ENCODE results near the gene KRR1. TPM values are rescaled to one million over a fixed set of nuclear protein-coding genes. Genes with fewer than 3 reads are reported as not detected.
A peak's percentile ranks its signal among the peaks of the same experiment; 100 is the strongest.

The KRR1 gene
- total RNA-seq, 4 donors from 2014 or later, result 16.5 to 34.7 (median 22.2) TPM

GRCh38 chr12:75508159-75508558 is 3.2 kb downstream of the KRR1 start:
- Histone ChIP-seq H3K4me3 (no peak overlapping the region), H3K36me3 (peaks cover 0 to 25% (median 0%) of the 10 kb centered on the region in 3 donors), H3K27ac (peak overlapping the region in 1 of 4 donors; percentile 16), H3K4me1 (peaks cover 0 to 41% (median 14%) of the 10 kb centered on the region in 4 donors), H3K9me3 (no peaks in the 10 kb centered on the region), H3K27me3 (no peaks in the 10 kb centered on the region)
- TF ChIP-seq EP300 (IDR thresholded peaks at IDR 0.05) (peak in 1 of 2 donors; percentile 20), POLR2A (IDR thresholded peaks at IDR 0.05) (no peak)
- peak in 1 of 2 donors; percentile 22 for DNase-seq (ENCODE audit: low spot score in 2 of 2)
- 57 to 60% methylated on average over 2 of the region's 2 CpGs for WGBS, 2 donors

- 87 to 92% methylated on average over 2 of the region's 2 CpGs for WGBS, 2 donors
- Histone ChIP-seq H3K27me3 (no peaks in the 10 kb centered on the region), H3K27ac (no peak overlapping the region), H3K36me3 (peaks cover 0 to 36% (median 0%) of the 10 kb centered on the region in 3 donors), H3K4me3 (no peak overlapping the region), H3K4me1 (peaks cover 0 to 41% (median 13%) of the 10 kb centered on the region in 4 donors), H3K9me3 (no peaks in the 10 kb centered on the region)
- no peak for DNase-seq (ENCODE audit: low spot score in 2 of 2)
- no peak for TF ChIP-seq EP300 (IDR thresholded peaks at IDR 0.05)
- no peak for TF ChIP-seq POLR2A (IDR thresholded peaks at IDR 0.05)
- TF ChIP-seq, protein P1, sequence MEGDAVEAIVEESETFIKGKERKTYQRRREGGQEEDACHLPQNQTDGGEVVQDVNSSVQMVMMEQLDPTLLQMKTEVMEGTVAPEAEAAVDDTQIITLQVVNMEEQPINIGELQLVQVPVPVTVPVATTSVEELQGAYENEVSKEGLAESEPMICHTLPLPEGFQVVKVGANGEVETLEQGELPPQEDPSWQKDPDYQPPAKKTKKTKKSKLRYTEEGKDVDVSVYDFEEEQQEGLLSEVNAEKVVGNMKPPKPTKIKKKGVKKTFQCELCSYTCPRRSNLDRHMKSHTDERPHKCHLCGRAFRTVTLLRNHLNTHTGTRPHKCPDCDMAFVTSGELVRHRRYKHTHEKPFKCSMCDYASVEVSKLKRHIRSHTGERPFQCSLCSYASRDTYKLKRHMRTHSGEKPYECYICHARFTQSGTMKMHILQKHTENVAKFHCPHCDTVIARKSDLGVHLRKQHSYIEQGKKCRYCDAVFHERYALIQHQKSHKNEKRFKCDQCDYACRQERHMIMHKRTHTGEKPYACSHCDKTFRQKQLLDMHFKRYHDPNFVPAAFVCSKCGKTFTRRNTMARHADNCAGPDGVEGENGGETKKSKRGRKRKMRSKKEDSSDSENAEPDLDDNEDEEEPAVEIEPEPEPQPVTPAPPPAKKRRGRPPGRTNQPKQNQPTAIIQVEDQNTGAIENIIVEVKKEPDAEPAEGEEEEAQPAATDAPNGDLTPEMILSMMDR (IDR thresholded peaks at IDR 0.05), result no peak
Measured at GRCh38 chr12:75507086-75507485, 4.3 kb downstream of the KRR1 start.

DNA sequence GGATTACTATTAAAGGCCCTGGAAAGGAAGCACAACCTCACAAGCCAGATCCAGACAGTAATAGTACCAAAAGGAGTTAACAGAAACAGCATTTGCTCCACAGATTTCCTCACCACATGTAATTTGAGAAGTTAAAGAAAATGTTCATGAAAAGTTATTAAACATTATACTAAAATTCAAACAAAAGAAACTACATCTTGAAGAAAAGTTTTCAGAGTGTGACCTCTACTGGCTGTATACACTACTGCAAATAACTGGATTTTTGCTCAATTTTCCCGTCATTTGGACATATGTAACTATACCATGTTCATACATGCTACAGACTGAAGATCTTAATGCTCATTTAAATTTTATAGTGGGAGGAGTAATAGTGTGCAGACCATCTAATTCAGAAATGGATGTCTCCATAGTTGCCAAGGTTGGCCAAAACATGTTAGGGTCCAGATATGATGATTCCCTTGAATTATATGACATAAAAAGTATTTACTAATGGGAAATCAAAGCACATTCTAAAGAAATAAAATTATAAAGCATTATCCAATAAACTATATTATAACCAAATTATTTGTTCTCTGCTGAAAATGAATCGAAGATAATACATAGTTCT is 5.6 kb downstream of the KRR1 start:
- no peak overlapping the region for H3K4me3 ChIP-seq
- TF ChIP-seq, protein P1 (IDR thresholded peaks at IDR 0.05), result peak; percentile 23 to 58 (median 50)
- no peak for TF ChIP-seq POLR2A (IDR thresholded peaks at IDR 0.05)
- H3K27me3 ChIP-seq, result no peaks in the 10 kb centered on the region
- no peak overlapping the region for H3K27ac ChIP-seq
- peaks cover 0 to 49% (median 4%) of the 10 kb centered on the region in 3 donors for H3K36me3 ChIP-seq
- peaks cover 0 to 40% (median 11%) of the 10 kb centered on the region in 4 donors for H3K4me1 ChIP-seq
- H3K9me3 ChIP-seq, result no peaks in the 10 kb centered on the region
- 58 to 61% methylated on average over 2 of the region's 2 CpGs for WGBS, 2 donors
- DNase-seq (ENCODE audit: low spot score in 2 of 2), result no peak

DNA sequence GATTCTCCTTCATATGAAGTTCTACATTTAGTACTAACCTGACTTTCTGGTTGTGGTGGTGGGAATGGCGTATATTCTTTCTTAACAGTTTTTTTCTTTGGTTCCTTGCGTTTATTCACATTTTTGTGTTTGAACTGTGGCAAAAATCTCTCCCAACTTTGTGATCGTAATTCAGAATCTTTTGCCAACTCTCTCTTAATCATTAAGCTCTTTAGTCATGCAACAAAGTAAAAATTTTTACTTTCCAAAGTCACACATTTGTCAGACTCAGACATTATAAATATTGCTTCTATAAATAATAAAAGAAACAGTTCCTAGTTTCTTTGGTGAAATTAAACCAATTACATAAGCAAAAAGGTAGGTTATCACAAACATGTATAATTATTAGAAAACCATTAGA is 7.5 kb downstream of the KRR1 start:
- no peaks in the 10 kb centered on the region for H3K9me3 ChIP-seq
- 88 to 97% methylated on average over 3 of the region's 3 CpGs for whole genome bisulfite sequencing, 2 donors
- no peak overlapping the region for H3K27ac ChIP-seq
- H3K27me3 ChIP-seq, result no peaks in the 10 kb centered on the region
- no peak for DNase-seq (ENCODE audit: low spot score in 2 of 2)
- peaks cover 0 to 21% (median 0%) of the 10 kb centered on the region in 4 donors for H3K4me1 ChIP-seq
- TF ChIP-seq POLR2A (IDR thresholded peaks at IDR 0.05) (no peak), EP300 (IDR thresholded peaks at IDR 0.05) (no peak)
- TF ChIP-seq, protein P1 (IDR thresholded peaks at IDR 0.05), result no peak
- H3K36me3 ChIP-seq, result peaks cover 0 to 67% (median 4%) of the 10 kb centered on the region in 3 donors
- H3K4me3 ChIP-seq, result no peak overlapping the region

GRCh38 chr12:75503459-75503858 is 8.0 kb downstream of the KRR1 start:
- Histone ChIP-seq H3K4me1 (peaks cover 0 to 17% (median 0%) of the 10 kb centered on the region in 4 donors), H3K4me3 (no peak overlapping the region), H3K9me3 (no peaks in the 10 kb centered on the region), H3K27me3 (no peaks in the 10 kb centered on the region), H3K36me3 (peaks cover 0 to 71% (median 4%) of the 10 kb centered on the region in 3 donors), H3K27ac (no peak overlapping the region)
- no peak for DNase-seq (ENCODE audit: low spot score in 2 of 2)
- TF ChIP-seq EP300 (IDR thresholded peaks at IDR 0.05) (no peak), POLR2A (IDR thresholded peaks at IDR 0.05) (no peak)
- TF ChIP-seq, protein P1 (IDR thresholded peaks at IDR 0.05), result no peak
- WGBS, 2 donors, result 62 to 85% methylated on average over 3 of the region's 3 CpGs
